ENCODE data around the gene OR4S1. TPM values are rescaled to one million over a fixed set of nuclear protein-coding genes. Genes with fewer than 3 reads are reported as not detected.

Gene OR4S1
- total RNA-seq, 1 experiment from 2014 or later = not detected

GRCh38 chr11:48354677-48355076 lies 48.7 kb downstream of the OR4S1 start:
- Histone ChIP-seq H3K23ac (ENCODE audit: insufficient read length, low read depth, low read length) (no peak overlapping the region), H2BK5ac (ENCODE audit: insufficient read length, low read length) (no peak overlapping the region), H3K79me1 (ENCODE audit: insufficient read depth, low read depth, low read length, poor library complexity, severe bottlenecking) (no peaks in the 10 kb centered on the region), H4K5ac (ENCODE audit: insufficient read length, low read depth, low read length) (no peak overlapping the region), H2BK120ac (ENCODE audit: low read depth, low read length, poor library complexity, severe bottlenecking) (no peak overlapping the region), H3K18ac (ENCODE audit: insufficient read length, low read depth, low read length) (no peak overlapping the region), H2AK5ac (ENCODE audit: insufficient read length, low read length) (no peak overlapping the region), H3K27ac (ENCODE audit: insufficient read length, low read depth, low read length) (no peak overlapping the region), H3K9ac (ENCODE audit: extremely low read depth, insufficient read length, low read length) (no peak overlapping the region), H3K4me1 (ENCODE audit: insufficient read depth, low read length) (no peaks in the 10 kb centered on the region), H3K9me3 (ENCODE audit: control insufficient read depth, low read depth, low read length) (peaks cover 59% of the 10 kb centered on the region), H2BK15ac (ENCODE audit: low read depth, low read length) (no peak overlapping the region), H2BK12ac (ENCODE audit: insufficient read length, low read depth, low read length) (no peak overlapping the region), H3K14ac (ENCODE audit: insufficient read depth, low read length) (no peak overlapping the region), H2AFZ (ENCODE audit: low read length) (no peak overlapping the region), H3K4me2 (ENCODE audit: insufficient read depth, insufficient read length, low read length) (no peak overlapping the region), H3T11ph (ENCODE audit: low read length) (no peak overlapping the region), H4K91ac (ENCODE audit: insufficient read length, low read depth, low read length) (no peak overlapping the region), H3K23me2 (ENCODE audit: insufficient read length, low read depth, low read length, poor library complexity, severe bottlenecking) (no peaks in the 10 kb centered on the region), H4K8ac (replicated peaks; ENCODE audit: insufficient read length, low read depth, low read length) (no peak overlapping the region), H3K79me2 (ENCODE audit: insufficient read depth, low read length) (no peaks in the 10 kb centered on the region), H3K4ac (ENCODE audit: low read depth, low read length) (no peak overlapping the region), H4K20me1 (ENCODE audit: control insufficient read depth, insufficient read depth, insufficient read length) (no peaks in the 10 kb centered on the region), H2BK20ac (ENCODE audit: low read depth, low read length, poor library complexity, severe bottlenecking) (no peak overlapping the region), H3K27me3 (ENCODE audit: insufficient read depth, low read length) (no peaks in the 10 kb centered on the region), H3K56ac (ENCODE audit: insufficient read length, low read depth, low read length) (no peak overlapping the region)
- no peak for DNase-seq
- Mint-ChIP-seq H3K4me1 (no peaks in the 10 kb centered on the region), H3K4me3 (no peak overlapping the region), H3K36me3 (ENCODE audit: insufficient read depth in 1 of 3, low read depth in 3 of 3) (peaks cover 0 to 14% (median 13%) of the 10 kb centered on the region in 3 experiments; a peak in 5 of 7 replicates), H3K27ac (no peak overlapping the region), H3K9me3 (peaks cover 86 to 91% of the 10 kb centered on the region in 2 experiments), H3K27me3 (ENCODE audit: low read depth) (no peaks in the 10 kb centered on the region; the same call in 1 of the 2 replicates)
- no peak for TF ChIP-seq CTCF (conservative IDR thresholded peaks at IDR 0.05)
- no CpG with 5 or more reads among the region's 1 CpG for WGBS (ENCODE audit: extremely low coverage, insufficient read length, low lambda C conversion rate)

Other genes with a start within 250 kb of the OR4S1 start
- gene OR4B1, start 89.4 kb upstream of the OR4S1 start, total RNA-seq (2021) = not detected in 2 replicates
- not detected in 2 replicates for gene OR4X2, start 61.1 kb upstream of the OR4S1 start, total RNA-seq (2021)
- not detected in 2 replicates for gene OR4X1, start 42.4 kb upstream of the OR4S1 start, total RNA-seq (2021)
- not detected in 2 replicates for gene OR4C3, start 18.7 kb downstream of the OR4S1 start, total RNA-seq (2021)
- gene OR4C5, start 60.2 kb downstream of the OR4S1 start, total RNA-seq (2021) = not detected in 2 replicates
- gene OR4A47, start 182.6 kb downstream of the OR4S1 start, total RNA-seq (2021) = not detected in 2 replicates